ENCODE measurements around the gene CABLES1.

GRCh38 chr18:23244401-23244800, 109.1 kb downstream of the CABLES1 start:
- TF ChIP-seq FOXM1 (IDR thresholded peaks at IDR 0.05; ENCODE audit: borderline replicate concordance) (no peak), PKNOX1 (IDR thresholded peaks at IDR 0.05) (no peak), SP1 (IDR thresholded peaks at IDR 0.05) (no peak), TARDBP (IDR thresholded peaks at IDR 0.05) (no peak), LEF1 (IDR thresholded peaks at IDR 0.05; ENCODE audit: borderline replicate concordance) (no peak), FOXK2 (IDR thresholded peaks at IDR 0.05) (no peak), ELF4 (IDR thresholded peaks at IDR 0.05) (no peak)
